ENCODE results near the gene SLC35C1.

DNA sequence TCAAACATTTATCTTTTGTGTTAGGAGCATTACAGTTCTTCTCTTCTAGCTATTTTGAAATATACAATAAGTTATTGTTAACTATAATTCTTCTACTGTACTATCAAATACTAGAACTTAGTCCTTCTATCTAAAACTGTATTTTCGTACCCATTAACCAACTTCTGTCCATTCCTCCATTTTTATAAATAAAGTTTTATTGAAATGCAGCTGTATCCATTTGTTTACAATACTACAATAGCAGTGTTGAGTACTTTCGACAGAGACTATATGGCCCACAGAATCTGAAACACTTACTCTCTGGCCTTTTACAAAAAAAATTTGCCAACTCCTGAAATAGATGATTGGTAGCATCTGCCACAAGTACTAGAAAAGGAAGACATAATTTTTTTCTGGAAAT, 4.7 kb upstream of the SLC35C1 start:
- TF ChIP-seq, protein P1, sequence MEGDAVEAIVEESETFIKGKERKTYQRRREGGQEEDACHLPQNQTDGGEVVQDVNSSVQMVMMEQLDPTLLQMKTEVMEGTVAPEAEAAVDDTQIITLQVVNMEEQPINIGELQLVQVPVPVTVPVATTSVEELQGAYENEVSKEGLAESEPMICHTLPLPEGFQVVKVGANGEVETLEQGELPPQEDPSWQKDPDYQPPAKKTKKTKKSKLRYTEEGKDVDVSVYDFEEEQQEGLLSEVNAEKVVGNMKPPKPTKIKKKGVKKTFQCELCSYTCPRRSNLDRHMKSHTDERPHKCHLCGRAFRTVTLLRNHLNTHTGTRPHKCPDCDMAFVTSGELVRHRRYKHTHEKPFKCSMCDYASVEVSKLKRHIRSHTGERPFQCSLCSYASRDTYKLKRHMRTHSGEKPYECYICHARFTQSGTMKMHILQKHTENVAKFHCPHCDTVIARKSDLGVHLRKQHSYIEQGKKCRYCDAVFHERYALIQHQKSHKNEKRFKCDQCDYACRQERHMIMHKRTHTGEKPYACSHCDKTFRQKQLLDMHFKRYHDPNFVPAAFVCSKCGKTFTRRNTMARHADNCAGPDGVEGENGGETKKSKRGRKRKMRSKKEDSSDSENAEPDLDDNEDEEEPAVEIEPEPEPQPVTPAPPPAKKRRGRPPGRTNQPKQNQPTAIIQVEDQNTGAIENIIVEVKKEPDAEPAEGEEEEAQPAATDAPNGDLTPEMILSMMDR (IDR thresholded peaks at IDR 0.05): no peak
- no peak for TF ChIP-seq POLR2A (IDR thresholded peaks at IDR 0.05)

Data from uterus (tissue), 2 donors.